HL-60 (cell line): ENCODE data around the gene SP100.

Source experiments
- DNase-seq, 2 experiments: peaks; one replicate each; pipeline ENCODE4 v3.0.0-alpha.2; 2010 to 2020; ENCODE audit warnings: low read depth in 1 of 2, low spot score in 1 of 2
- H3K27ac ChIP-seq: fragments of 250-450 bp; sonication (Bioruptor Pico); replicated peaks from 2 replicates; pipeline ENCODE4 v1.5.1; 2020; ENCODE audit warnings: mild to moderate bottlenecking, moderate library complexity
- H3K27me3 ChIP-seq: fragments of 250-450 bp; sonication (Bioruptor Pico); 2 replicates; pipeline ENCODE4 v1.5.1; 2021; ENCODE audit warnings: mild to moderate bottlenecking, moderate library complexity; ENCODE audit not compliant: insufficient read depth, poor library complexity, severe bottlenecking
- H3K4me3 ChIP-seq: replicated peaks from 2 replicates; pipeline ENCODE4 v1.5.1; 2011; ENCODE audit warnings: mild to moderate bottlenecking, control low read depth, low read length; ENCODE audit not compliant: insufficient read depth
- GABPA ChIP-seq: IDR thresholded peaks from 2 replicates; pipeline ENCODE4 v1.6.1; 2012; ENCODE audit warnings: low read depth
- POLR2AphosphoS5 ChIP-seq: IDR thresholded peaks from 2 replicates; pipeline ENCODE4 v1.6.1; 2012; ENCODE audit warnings: low read depth
- REST ChIP-seq: IDR thresholded peaks from 2 replicates; pipeline ENCODE4 v1.6.1; 2012; ENCODE audit warnings: low read depth; ENCODE audit not compliant: insufficient replicate concordance
- SPI1 ChIP-seq: IDR thresholded peaks from 2 replicates; pipeline ENCODE4 v1.6.1; 2012; ENCODE audit warnings: low read depth, mild to moderate bottlenecking, borderline replicate concordance
- TF ChIP-seq, protein P1 (sequence below): IDR thresholded peaks from one replicate; pipeline ENCODE4 v1.5.1; 2011; ENCODE audit warnings: low read length, control low read depth, inconsistent platforms; ENCODE audit not compliant: insufficient read depth

SP100 gene

GRCh38 chr2:230540332-230540731, 124.3 kb downstream of the SP100 start:
- no peak for TF ChIP-seq REST
- TF ChIP-seq, protein P1, sequence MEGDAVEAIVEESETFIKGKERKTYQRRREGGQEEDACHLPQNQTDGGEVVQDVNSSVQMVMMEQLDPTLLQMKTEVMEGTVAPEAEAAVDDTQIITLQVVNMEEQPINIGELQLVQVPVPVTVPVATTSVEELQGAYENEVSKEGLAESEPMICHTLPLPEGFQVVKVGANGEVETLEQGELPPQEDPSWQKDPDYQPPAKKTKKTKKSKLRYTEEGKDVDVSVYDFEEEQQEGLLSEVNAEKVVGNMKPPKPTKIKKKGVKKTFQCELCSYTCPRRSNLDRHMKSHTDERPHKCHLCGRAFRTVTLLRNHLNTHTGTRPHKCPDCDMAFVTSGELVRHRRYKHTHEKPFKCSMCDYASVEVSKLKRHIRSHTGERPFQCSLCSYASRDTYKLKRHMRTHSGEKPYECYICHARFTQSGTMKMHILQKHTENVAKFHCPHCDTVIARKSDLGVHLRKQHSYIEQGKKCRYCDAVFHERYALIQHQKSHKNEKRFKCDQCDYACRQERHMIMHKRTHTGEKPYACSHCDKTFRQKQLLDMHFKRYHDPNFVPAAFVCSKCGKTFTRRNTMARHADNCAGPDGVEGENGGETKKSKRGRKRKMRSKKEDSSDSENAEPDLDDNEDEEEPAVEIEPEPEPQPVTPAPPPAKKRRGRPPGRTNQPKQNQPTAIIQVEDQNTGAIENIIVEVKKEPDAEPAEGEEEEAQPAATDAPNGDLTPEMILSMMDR = no peak
- no peak for TF ChIP-seq GABPA
- TF ChIP-seq SPI1 = no peak
- TF ChIP-seq POLR2AphosphoS5 = no peak
- DNase-seq = no peak
- Histone ChIP-seq H3K4me3 (no peak overlapping the region), H3K27me3 (no peaks in the 10 kb centered on the region), H3K27ac (no peak overlapping the region)

DNA sequence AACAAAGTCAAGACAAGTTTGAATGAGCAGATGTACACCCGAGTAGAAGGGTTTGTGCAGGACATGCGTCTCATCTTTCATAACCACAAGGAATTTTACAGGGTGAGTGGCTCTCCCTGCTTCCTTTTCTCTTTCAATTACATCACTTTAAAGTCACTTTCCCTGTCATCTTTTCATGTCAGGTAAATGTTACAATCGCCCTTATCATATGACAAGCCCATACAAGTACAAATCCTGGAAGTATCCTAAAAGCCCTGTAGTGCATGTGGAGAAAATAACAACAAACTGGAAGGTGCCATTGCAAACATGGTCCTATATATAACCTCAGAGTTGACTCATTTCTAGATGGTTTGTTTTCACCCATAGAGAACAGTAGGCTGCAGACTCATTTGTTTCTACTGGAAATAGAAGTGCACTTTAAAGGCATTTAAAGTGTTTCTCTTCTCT, 126.0 kb downstream of the SP100 start:
- H3K27me3 ChIP-seq = no peaks in the 10 kb centered on the region
- DNase-seq = no peak
- H3K4me3 ChIP-seq = no peak overlapping the region
- no peak for TF ChIP-seq GABPA
- TF ChIP-seq, protein P1 = no peak
- H3K27ac ChIP-seq = no peak overlapping the region

DNA sequence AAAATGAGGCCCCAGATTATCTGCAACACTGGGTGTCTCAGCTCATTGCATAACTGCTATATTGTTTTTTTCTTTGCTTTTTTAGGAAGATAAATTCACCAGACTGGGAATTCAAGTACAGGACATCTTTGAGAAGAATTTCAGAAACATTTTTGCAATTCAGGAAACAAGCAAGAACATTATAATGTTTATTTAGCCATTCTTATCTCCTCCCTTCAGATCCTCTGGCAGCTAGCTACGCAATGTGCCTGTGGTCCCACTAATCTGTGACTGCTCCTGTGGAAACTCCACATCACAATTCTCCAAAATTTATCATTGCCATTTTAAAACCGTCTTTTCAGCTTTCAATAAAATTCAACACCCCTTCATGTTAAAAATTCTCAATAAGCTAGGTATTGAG, 126.8 kb downstream of the SP100 start:
- TF ChIP-seq GABPA (no peak), REST (no peak), SPI1 (no peak), POLR2AphosphoS5 (no peak)
- TF ChIP-seq, protein P1 = no peak
- Histone ChIP-seq H3K4me3 (no peak overlapping the region), H3K27ac (no peak overlapping the region), H3K27me3 (no peaks in the 10 kb centered on the region)
- no peak for DNase-seq

GRCh38 chr2:230552181-230552580, 136.2 kb downstream of the SP100 start:
- DNase-seq = no peak
- no peak for TF ChIP-seq GABPA
- TF ChIP-seq POLR2AphosphoS5 = no peak
- TF ChIP-seq, protein P1 = no peak
- Histone ChIP-seq H3K4me3 (no peak overlapping the region), H3K27me3 (no peaks in the 10 kb centered on the region), H3K27ac (no peak overlapping the region)
